GM23338 (cell line): ENCODE measurements around the gene ESR2. TPM values are rescaled to one million over a fixed set of nuclear protein-coding genes. Genes with fewer than 3 reads are reported as not detected.

Experiments used
- ATAC-seq: fragments of 200-7000 bp; cut with Tn5 transposase; 3 replicates; pipeline ENCODE4 v1.9.1; 2020
- DNase-seq: peaks from one replicate; pipeline ENCODE4 v3.0.0-alpha.2; 2015; ENCODE audit warnings: low spot score
- H2AFZ ChIP-seq: fragments of 200-600 bp; sonication (generic); 2 replicates; pipeline ENCODE4 v1.8.0; 2016; ENCODE audit warnings: antibody characterized with exemption, mild to moderate bottlenecking, moderate library complexity
- H3F3A ChIP-seq: fragments of 200-600 bp; sonication (generic); replicated peaks from 2 replicates; pipeline ENCODE4 v1.8.0; 2017; ENCODE audit warnings: antibody characterized with exemption, mixed run types, low read depth
- H3K27ac ChIP-seq: fragments of 200-600 bp; sonication (generic); 2 replicates; pipeline ENCODE4 v1.6.1; 2016; ENCODE audit warnings: low read depth
- H3K27me3 ChIP-seq: fragments of 200-600 bp; sonication (generic); 2 replicates; pipeline ENCODE4 v1.8.0; 2016; ENCODE audit warnings: mild to moderate bottlenecking, mixed run types, moderate library complexity; ENCODE audit not compliant: insufficient read depth
- H3K36me3 ChIP-seq: fragments of 200-600 bp; sonication (generic); 2 replicates; pipeline ENCODE4 v1.8.0; 2016; ENCODE audit warnings: mild to moderate bottlenecking; ENCODE audit not compliant: insufficient read depth
- H3K4me1 ChIP-seq: fragments of 200-600 bp; sonication (generic); 2 replicates; pipeline ENCODE4 v1.8.0; 2016; ENCODE audit warnings: mild to moderate bottlenecking, moderate library complexity; ENCODE audit not compliant: insufficient read depth
- H3K4me2 ChIP-seq: fragments of 200-600 bp; sonication (generic); 2 replicates; pipeline ENCODE4 v1.7.1; 2017; ENCODE audit warnings: mixed run types
- H3K4me3 ChIP-seq: fragments of 200-600 bp; sonication (generic); 2 replicates; pipeline ENCODE4 v1.6.1; 2016; ENCODE audit warnings: mixed run types
- H3K79me2 ChIP-seq: fragments of 200-600 bp; sonication (generic); replicated peaks from 2 replicates; pipeline ENCODE4 v1.8.0; 2017; ENCODE audit warnings: mild to moderate bottlenecking; ENCODE audit not compliant: insufficient read depth
- H3K9me2 ChIP-seq: fragments of 200-600 bp; sonication (generic); 2 replicates; pipeline ENCODE4 v1.8.0; 2017; ENCODE audit not compliant: insufficient read depth
- H4K20me1 ChIP-seq: fragments of 200-600 bp; sonication (generic); replicated peaks from 2 replicates; pipeline ENCODE4 v1.8.0; 2017; ENCODE audit warnings: mild to moderate bottlenecking; ENCODE audit not compliant: insufficient read depth
- H3K27ac Mint-ChIP-seq: 2 replicates; pipeline ENCODE4 v1.8.0; 2020; ENCODE audit warnings: inconsistent platforms, mild to moderate bottlenecking, moderate library complexity, mixed read lengths
- H3K27me3 Mint-ChIP-seq: 3 replicates; pipeline ENCODE4 v1.8.0; 2022; ENCODE audit warnings: low read depth, mild to moderate bottlenecking, moderate library complexity, mixed read lengths, inconsistent platforms; ENCODE audit not compliant: insufficient read depth, poor library complexity
- H3K36me3 Mint-ChIP-seq: 3 replicates; pipeline ENCODE4 v1.8.0; 2021; ENCODE audit warnings: low read depth, mild to moderate bottlenecking, inconsistent platforms, moderate library complexity, mixed read lengths
- H3K4me1 Mint-ChIP-seq: 3 replicates; pipeline ENCODE4 v1.8.0; 2020; ENCODE audit warnings: mild to moderate bottlenecking, inconsistent platforms, mixed read lengths
- H3K4me3 Mint-ChIP-seq: 3 replicates; pipeline ENCODE4 v1.8.0; 2021; ENCODE audit warnings: moderate library complexity, mild to moderate bottlenecking, inconsistent platforms, mixed read lengths
- H3K9me3 Mint-ChIP-seq: 3 replicates; pipeline ENCODE4 v1.8.0; 2020; ENCODE audit warnings: moderate library complexity, mild to moderate bottlenecking, inconsistent platforms, mixed read lengths
- CREB1 ChIP-seq: fragments of 250-450 bp; sonication (Bioruptor Pico); IDR thresholded peaks from 2 replicates; pipeline ENCODE4 v1.5.0; 2020; ENCODE audit warnings: low read depth, mild to moderate bottlenecking, moderate library complexity
- CTCF ChIP-seq, 2 experiments: fragments of 200-600 bp in 1 of 2; sonication (generic) in 1 of 2; conservative IDR thresholded peaks; 2 replicates each; pipeline versions ENCODE4 v1.5.1 to v1.6.1; 2016 to 2017; ENCODE audit warnings: antibody characterized with exemption in 2 of 2, low read depth in 2 of 2, mild to moderate bottlenecking in 2 of 2, moderate library complexity in 1 of 2
- ETS1 ChIP-seq: IDR thresholded peaks from 2 replicates; pipeline ENCODE4 v1.6.1; 2016; ENCODE audit warnings: antibody characterized with exemption
- EZH2 ChIP-seq: fragments of 200-600 bp; sonication (generic); IDR thresholded peaks from one replicate; pipeline ENCODE4 v1.8.0; 2017; ENCODE audit warnings: antibody characterized with exemption, mild to moderate bottlenecking, low read depth; ENCODE audit not compliant: unreplicated experiment
- EZH2phosphoT487 ChIP-seq: fragments of 200-600 bp; sonication (generic); IDR thresholded peaks from one replicate; pipeline ENCODE4 v1.8.1; 2018; ENCODE audit warnings: antibody characterized with exemption; ENCODE audit not compliant: unreplicated experiment
- JUNB ChIP-seq: IDR thresholded peaks from one replicate; pipeline ENCODE4 v1.6.1; 2016; ENCODE audit warnings: antibody characterized with exemption; ENCODE audit not compliant: unreplicated experiment
- NANOG ChIP-seq: IDR thresholded peaks from 2 replicates; pipeline ENCODE4 v1.6.1; 2016; ENCODE audit warnings: antibody characterized with exemption, borderline replicate concordance
- POLR2AphosphoS5 ChIP-seq: IDR thresholded peaks from 2 replicates; pipeline ENCODE4 v1.6.1; 2016; ENCODE audit warnings: antibody characterized with exemption, low read depth
- STAT1 ChIP-seq: IDR thresholded peaks from one replicate; pipeline ENCODE4 v1.6.1; 2016; ENCODE audit warnings: antibody characterized with exemption; ENCODE audit not compliant: unreplicated experiment
- ZNF331 ChIP-seq: fragments of 250-450 bp; sonication (Bioruptor Pico); IDR thresholded peaks from 2 replicates; pipeline ENCODE4 v1.5.0; 2020; ENCODE audit warnings: low read depth, mild to moderate bottlenecking, moderate library complexity
- polyA plus RNA-seq: library from polyadenylated mRNA; unstranded; fragments of >200 nt; fragmentation: Nextera tagmentation; extraction: Ambion mirVana; gene quantifications from 2 replicates; pipeline ENCODE4 v1.2.1, GENCODE V29; 2016
- total RNA-seq: library from RNA; depleted of rRNA; stranded (reverse); fragments of >200 nt; shearing (Covaris generic); gene quantifications from 2 replicates; pipeline ENCODE4 v1.2.3, GENCODE V29; 2014

ESR2 gene
- total and polyA plus RNA-seq, 2 experiments from 2014 or later, result 0.58 to 0.59 TPM

GRCh38 chr14:64186231-64187129, 107.7 kb downstream of the ESR2 start (continued):
- TF ChIP-seq EZH2phosphoT487, result no peak
- TF ChIP-seq POLR2AphosphoS5, result peak; percentile 37; the same call in 1 of the 2 replicates
- no peak for TF ChIP-seq CTCF (conservative IDR thresholded peaks at IDR 0.05; ENCODE audit: low read depth in 2 of 2)
- no peak for TF ChIP-seq NANOG
- no peak for TF ChIP-seq JUNB

GRCh38 chr14:64185184-64185583, 109.0 kb downstream of the ESR2 start:
- Histone ChIP-seq H3K4me2 (no peak overlapping the region), H3K4me3 (no peak overlapping the region), H3K9me2 (no peaks in the 10 kb centered on the region), H3K27me3 (no peaks in the 10 kb centered on the region), H3K4me1 (peaks cover 17% of the 10 kb centered on the region), H4K20me1 (no peaks in the 10 kb centered on the region), H3F3A (no peaks in the 10 kb centered on the region), H3K79me2 (peaks cover 6% of the 10 kb centered on the region; the same call in 1 of the 2 replicates), H3K27ac (no peak overlapping the region), H2AFZ (no peak overlapping the region), H3K36me3 (peaks cover 1% of the 10 kb centered on the region; the same call in 1 of the 2 replicates)
- Mint-ChIP-seq H3K27me3 (peaks cover 2% of the 10 kb centered on the region), H3K4me1 (peaks cover 29% of the 10 kb centered on the region; the same call in 2 of the 3 replicates), H3K9me3 (peaks cover 27% of the 10 kb centered on the region), H3K36me3 (peaks cover 57% of the 10 kb centered on the region), H3K4me3 (no peak overlapping the region), H3K27ac (no peak overlapping the region)
- ATAC-seq (no peak), DNase-seq (no peak)
- no peak for TF ChIP-seq JUNB
- no peak for TF ChIP-seq EZH2
- no peak for TF ChIP-seq ZNF331 (CRISPR knock-in tag)
- TF ChIP-seq STAT1, result no peak
- TF ChIP-seq ETS1, result no peak
- no peak for TF ChIP-seq NANOG
- no peak for TF ChIP-seq POLR2AphosphoS5
- no peak for TF ChIP-seq CREB1 (CRISPR knock-in tag)
